ENCODE results near the gene TLE5. TPM values are rescaled to one million over a fixed set of nuclear protein-coding genes. Genes with fewer than 3 reads are reported as not detected.
"Not testable (repeated sequence)": the region's sequence is repeated elsewhere in the genome, so short reads cannot be mapped to it uniquely, and the experiment has no call there.

The TLE5 gene
- total and polyA plus RNA-seq, 9 of the 15 experiments (the other 6 are each of a cell fraction or from before 2014, with no cell fraction given), result 2.0 to 347 (median 235) TPM

GRCh38 chr19:3089299-3089855, 27.1 kb upstream of the TLE5 start:
- H2AFZ ChIP-seq (ENCODE audit: low read depth, low read length); H4K20me1 ChIP-seq (replicated peaks; ENCODE audit: control insufficient read depth, insufficient read depth, low read length); in situ Hi-C loops (cut with MboI); H3K9me1 ChIP-seq (ENCODE audit: control insufficient read depth, insufficient read depth, low read length); H3K36me3 ChIP-seq (ENCODE audit: control insufficient read depth, insufficient read depth, low read length); H3K27me3 ChIP-seq (ENCODE audit: control insufficient read depth in 2 of 2, insufficient read depth in 2 of 2, low read length in 2 of 2); ATAC-seq; H3K27ac ChIP-seq (ENCODE audit: extremely low read depth, low read depth, low read length); BruUV-seq (replicated peaks); H3K9ac ChIP-seq (ENCODE audit: insufficient read depth in 1 of 2, low read depth in 2 of 2, low read length in 2 of 2); intact Hi-C loops (cut with micrococcal nuclease); CTCF ChIA-PET (ENCODE audit: low intra/inter-chr PET ratio); H3K79me2 ChIP-seq (ENCODE audit: control insufficient read depth, insufficient read depth, low read length); H3K4me3 ChIP-seq; H3K9me3 ChIP-seq (replicated peaks; ENCODE audit: control insufficient read depth, insufficient read depth, low read depth, low read length); TF ChIP-seq NR2C2 (CRISPR knock-in tag; IDR thresholded peaks at IDR 0.05); NR2C1 (IDR thresholded peaks at IDR 0.05); MYNN (CRISPR knock-in tag; IDR thresholded peaks at IDR 0.05): not testable (repeated sequence)
- 11% methylated on average over 7 of the region's 7 CpGs for WGBS (ENCODE audit: insufficient coverage, low coverage, missing lambda C conversion rate)
- Histone ChIP-seq H3K4me1 (replicated peaks in 1 of 2; ENCODE audit: control insufficient read depth in 2 of 2, insufficient read depth in 2 of 2, low read length in 2 of 2) (peaks cover 5 to 13% of the 10 kb centered on the region in 2 experiments; a peak in 3 of 5 replicates), H3K4me2 (ENCODE audit: insufficient read depth, low read length) (peak overlapping the region; percentile 21; the same call in 1 of the 2 replicates)
- DNase-seq (ENCODE audit: extremely low read depth in 1 of 4, low spot score in 3 of 4) (peak in 2 of 4 experiments; percentile 32 to 61), FAIRE-seq (peak; percentile 44)
- POLR2A ChIA-PET, result interaction anchor here (1.3 kb wide), 1 partner anchor 9 kb away, joined by 3 read pairs; no protein-coding TSS in a partner anchor
- TF ChIP-seq ARID1B (IDR thresholded peaks at IDR 0.05) (peak; percentile 80), DPF2 (IDR thresholded peaks at IDR 0.05) (peak; percentile 80), SOX6 (IDR thresholded peaks at IDR 0.05) (peak; percentile 58), SMARCA4 (IDR thresholded peaks at IDR 0.05) (peak; percentile 67), MTA2 (IDR thresholded peaks at IDR 0.05; ENCODE audit: low read depth) (peak; percentile 71), CBFA2T2 (conservative IDR thresholded peaks at IDR 0.05) (peak; percentile 78), ATF7 (IDR thresholded peaks at IDR 0.05) (0 out of 2 replicates have a peak, but pooled peaks have one; percentile 13), SMAD4 (CRISPR knock-in tag; conservative IDR thresholded peaks at IDR 0.05) (0 out of 2 replicates have a peak, but pooled peaks have one; percentile 20), ZEB2 (IDR thresholded peaks at IDR 0.05) (peak; percentile 87), EP300 (IDR thresholded peaks at IDR 0.05; ENCODE audit: low read length) (peak; percentile 62; the same call in 1 of the 2 replicates), TCF3 (CRISPR knock-in tag; IDR thresholded peaks at IDR 0.05) (peak; percentile 79), POLR2AphosphoS5 (IDR thresholded peaks at IDR 0.05; ENCODE audit: control insufficient read depth, insufficient read depth, low read depth, low read length) (peak; percentile 25; the same call in 1 of the 2 replicates), MTA1 (IDR thresholded peaks at IDR 0.05; ENCODE audit: borderline replicate concordance) (0 out of 2 replicates have a peak, but pooled peaks have one; percentile 39), CBFA2T3 (IDR thresholded peaks at IDR 0.05) (peak; percentile 88), NR2C2 (tag; IDR thresholded peaks at IDR 0.05) (0 out of 2 replicates have a peak, but pooled peaks have one; percentile 23), NR2C1 (tag; IDR thresholded peaks at IDR 0.05) (peak; percentile 38; the same call in 1 of the 2 replicates), ZNF766 (CRISPR knock-in tag; conservative IDR thresholded peaks at IDR 0.05) (peak; percentile 78), KDM1A (IDR thresholded peaks at IDR 0.05) (0 out of 4 replicates have a peak, but pooled peaks of 1 of the 2 experiments have one; percentile 6), ZNF639 (CRISPR knock-in tag; conservative IDR thresholded peaks at IDR 0.05 in 1 of 2, IDR thresholded peaks at IDR 0.05 in 1 of 2) (peak in 1 of 2 experiments; percentile 40; a peak in 1 of 4 replicates), NCOR1 (IDR thresholded peaks at IDR 0.05) (peak; percentile 73), MYNN (IDR thresholded peaks at IDR 0.05) (0 out of 2 replicates have a peak, but pooled peaks have one; percentile 21), GATAD2A (IDR thresholded peaks at IDR 0.05) (peak; percentile 55; the same call in 1 of the 2 replicates), SMARCE1 (IDR thresholded peaks at IDR 0.05) (peak; percentile 51; the same call in 1 of the 2 replicates), RCOR1 (IDR thresholded peaks at IDR 0.05; ENCODE audit: borderline replicate concordance in 1 of 2, low read depth in 2 of 2, low read length in 2 of 2) (peak in 1 of 2 experiments; percentile 35; a peak in 1 of 4 replicates)

Measured in K562 (cell line).